ENCODE results near the gene CASZ1.

GRCh38 chr1:10684221-10684620 is 112.2 kb downstream of the CASZ1 start:
- TF ChIP-seq TAF1 (IDR thresholded peaks at IDR 0.05; ENCODE audit: control insufficient read depth, extremely low read depth, insufficient read depth, low read length, severe bottlenecking) (no peak), CEBPB (tag; IDR thresholded peaks at IDR 0.05) (no peak), TCF7 (IDR thresholded peaks at IDR 0.05; ENCODE audit: borderline replicate concordance) (no peak), TCF7L2 (IDR thresholded peaks at IDR 0.05; ENCODE audit: low read depth, low read length) (no peak), DPF2 (IDR thresholded peaks at IDR 0.05) (no peak), MXD1 (CRISPR knock-in tag; IDR thresholded peaks at IDR 0.05; ENCODE audit: borderline replicate concordance, poor library complexity, severe bottlenecking) (no peak), MXI1 (IDR thresholded peaks at IDR 0.05; ENCODE audit: low read depth, low read length) (no peak), SMARCA5 (IDR thresholded peaks at IDR 0.05) (no peak), EZH2 (IDR thresholded peaks at IDR 0.05; ENCODE audit: borderline replicate concordance, low read depth, low read length) (no peak), HDAC2 (IDR thresholded peaks at IDR 0.05) (no peak), CTCF (IDR thresholded peaks at IDR 0.05 in 2 of 3, conservative IDR thresholded peaks at IDR 0.05 in 1 of 3; ENCODE audit: insufficient read depth in 2 of 3, low read depth in 1 of 3, low read length in 3 of 3) (no peak)
